NB4 (cell line): Measurements from ENCODE around the gene IRX2.

ENCODE experiments used
- DNase-seq: peaks from one replicate; pipeline ENCODE4 v3.0.0; 2010; ENCODE audit warnings: low read depth
- H3K4me3 ChIP-seq: one replicate; pipeline ENCODE4 v1.5.1; 2011; ENCODE audit warnings: mild to moderate bottlenecking, low read depth, low read length, moderate library complexity
- MYC ChIP-seq: IDR thresholded peaks from 2 replicates; pipeline ENCODE4 v1.6.1; 2011; ENCODE audit warnings: low read depth, low read length
- POLR2A ChIP-seq: IDR thresholded peaks from 2 replicates; pipeline ENCODE4 v1.6.1; 2011; ENCODE audit warnings: mild to moderate bottlenecking; ENCODE audit not compliant: insufficient read length; ENCODE audit errors: extremely low read depth
- TF ChIP-seq, protein P1 (sequence below): IDR thresholded peaks from 2 replicates; pipeline ENCODE4 v1.6.1; 2011; ENCODE audit warnings: low read depth, low read length
- TF ChIP-seq, protein P2 (sequence below): IDR thresholded peaks from one replicate; pipeline ENCODE4 v1.5.1; 2012; ENCODE audit warnings: low read depth, low read length

IRX2 gene

DNA sequence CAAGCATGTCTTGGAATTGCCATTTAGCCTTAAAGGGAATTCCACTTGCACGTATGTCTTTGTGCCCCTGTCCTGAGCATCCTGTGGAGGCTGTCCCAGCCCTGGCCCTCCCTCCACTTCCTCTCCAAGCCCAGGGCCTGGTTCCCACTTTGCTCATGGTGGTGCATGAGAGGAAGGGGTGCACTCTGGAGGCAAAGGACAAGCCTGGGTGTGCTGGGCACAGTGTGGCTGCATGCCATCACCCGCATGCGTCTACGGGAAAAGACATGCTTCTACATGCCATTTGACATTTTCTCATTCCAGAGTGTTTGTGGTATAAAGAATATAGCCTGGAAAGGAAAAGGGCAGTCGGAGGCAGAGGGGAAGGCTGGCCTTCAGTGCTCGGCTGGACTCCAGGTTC, 7.2 kb upstream of the IRX2 start:
- H3K4me3 ChIP-seq = no peak overlapping the region
- TF ChIP-seq, protein P1, sequence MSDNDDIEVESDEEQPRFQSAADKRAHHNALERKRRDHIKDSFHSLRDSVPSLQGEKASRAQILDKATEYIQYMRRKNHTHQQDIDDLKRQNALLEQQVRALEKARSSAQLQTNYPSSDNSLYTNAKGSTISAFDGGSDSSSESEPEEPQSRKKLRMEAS = no peak
- TF ChIP-seq POLR2A (no peak), MYC (no peak)
- TF ChIP-seq, protein P2, sequence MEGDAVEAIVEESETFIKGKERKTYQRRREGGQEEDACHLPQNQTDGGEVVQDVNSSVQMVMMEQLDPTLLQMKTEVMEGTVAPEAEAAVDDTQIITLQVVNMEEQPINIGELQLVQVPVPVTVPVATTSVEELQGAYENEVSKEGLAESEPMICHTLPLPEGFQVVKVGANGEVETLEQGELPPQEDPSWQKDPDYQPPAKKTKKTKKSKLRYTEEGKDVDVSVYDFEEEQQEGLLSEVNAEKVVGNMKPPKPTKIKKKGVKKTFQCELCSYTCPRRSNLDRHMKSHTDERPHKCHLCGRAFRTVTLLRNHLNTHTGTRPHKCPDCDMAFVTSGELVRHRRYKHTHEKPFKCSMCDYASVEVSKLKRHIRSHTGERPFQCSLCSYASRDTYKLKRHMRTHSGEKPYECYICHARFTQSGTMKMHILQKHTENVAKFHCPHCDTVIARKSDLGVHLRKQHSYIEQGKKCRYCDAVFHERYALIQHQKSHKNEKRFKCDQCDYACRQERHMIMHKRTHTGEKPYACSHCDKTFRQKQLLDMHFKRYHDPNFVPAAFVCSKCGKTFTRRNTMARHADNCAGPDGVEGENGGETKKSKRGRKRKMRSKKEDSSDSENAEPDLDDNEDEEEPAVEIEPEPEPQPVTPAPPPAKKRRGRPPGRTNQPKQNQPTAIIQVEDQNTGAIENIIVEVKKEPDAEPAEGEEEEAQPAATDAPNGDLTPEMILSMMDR = no peak
- no peak for DNase-seq

DNA sequence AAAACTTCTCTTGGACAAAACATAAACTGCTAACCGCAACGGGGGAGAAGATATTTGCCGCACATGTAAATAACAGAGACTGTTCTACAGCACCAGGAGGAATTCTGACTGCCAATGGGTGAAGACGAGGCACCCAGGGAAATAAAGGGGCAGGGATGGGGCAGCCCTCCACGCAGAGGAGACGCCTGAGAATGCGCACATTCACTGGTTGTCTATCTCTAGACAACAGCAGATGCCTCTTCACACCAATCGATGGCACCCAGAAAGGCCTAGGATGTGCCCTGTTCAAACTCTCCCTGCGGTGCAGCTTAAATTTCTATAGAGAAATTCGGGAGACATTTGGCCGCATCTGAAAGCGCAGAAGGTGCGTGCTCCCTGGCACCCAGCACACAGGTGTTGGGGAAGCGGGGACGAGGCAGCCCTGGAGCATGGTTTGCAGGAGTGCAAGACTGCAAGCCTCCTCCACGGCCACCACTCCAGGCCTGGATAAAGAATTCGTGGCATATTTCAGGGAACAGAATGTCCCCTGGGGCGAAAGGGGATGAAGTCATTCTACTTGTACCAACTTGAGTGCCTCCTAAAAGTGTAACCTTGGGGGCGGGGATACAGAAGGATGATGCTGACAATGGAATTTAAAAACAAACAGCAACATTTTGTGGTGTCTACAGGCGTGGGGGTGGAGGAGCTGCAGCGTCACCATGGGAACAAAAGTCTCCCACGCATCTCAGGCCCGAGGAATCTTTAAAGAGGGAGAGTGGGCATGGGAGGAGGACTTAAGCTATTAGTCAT, 6.3 kb upstream of the IRX2 start:
- DNase-seq = peak; percentile 29

DNA sequence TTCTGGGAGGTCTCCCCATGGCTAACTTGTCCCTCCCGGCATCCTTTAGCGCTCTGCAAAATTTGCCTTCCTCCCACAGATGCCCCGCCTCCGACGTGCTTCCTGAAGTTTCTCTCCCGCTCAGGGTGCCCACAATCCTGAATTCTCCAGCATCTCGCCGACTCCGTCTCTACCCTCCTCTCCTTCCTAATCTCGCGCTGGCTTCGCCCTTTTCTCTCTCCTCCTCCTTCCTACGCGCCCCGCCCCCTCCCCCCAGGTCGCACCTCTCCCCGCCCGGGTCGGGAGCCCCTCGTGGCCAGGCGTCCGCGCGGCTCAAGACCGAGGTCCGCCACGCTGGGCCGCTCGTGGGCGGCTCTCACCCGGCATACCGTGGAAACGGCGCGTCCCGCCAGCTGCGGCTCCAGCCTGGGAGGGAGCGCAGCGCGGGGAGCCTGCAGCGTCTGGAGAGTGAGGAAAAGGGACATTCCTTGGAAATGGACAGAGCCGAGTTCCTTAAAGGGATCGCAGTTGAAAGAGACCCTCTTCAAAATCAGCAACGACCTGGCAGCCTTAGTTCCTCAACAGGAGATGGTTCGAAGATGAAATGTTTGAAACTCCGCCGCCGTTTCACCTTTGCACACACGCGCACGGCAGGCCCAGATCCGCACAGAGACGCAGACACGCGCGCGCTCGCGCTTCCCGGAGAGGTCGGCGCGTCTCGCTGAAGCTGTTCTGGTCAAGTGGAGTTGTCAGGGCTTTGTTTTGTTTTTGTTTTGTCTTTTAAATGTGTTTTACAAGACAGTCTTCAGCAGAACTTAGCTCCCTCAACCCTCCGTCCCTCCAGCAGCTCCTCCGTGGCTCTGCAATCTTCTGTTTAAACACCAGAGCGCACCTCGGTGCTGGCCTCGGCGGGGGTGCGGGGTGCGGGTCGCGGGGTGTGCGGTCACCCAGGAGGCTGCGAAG, 5.0 kb upstream of the IRX2 start:
- TF ChIP-seq, protein P2 = no peak
- TF ChIP-seq, protein P1 = no peak
- TF ChIP-seq MYC = no peak
- TF ChIP-seq POLR2A = no peak
- H3K4me3 ChIP-seq = no peak overlapping the region
- no peak for DNase-seq

More for the DNA sequence above, 6.3 kb upstream of the IRX2 start:
- TF ChIP-seq, protein P2 = no peak
- no peak for TF ChIP-seq POLR2A
- TF ChIP-seq, protein P1 = no peak
- no peak for TF ChIP-seq MYC
- H3K4me3 ChIP-seq = no peak overlapping the region

DNA sequence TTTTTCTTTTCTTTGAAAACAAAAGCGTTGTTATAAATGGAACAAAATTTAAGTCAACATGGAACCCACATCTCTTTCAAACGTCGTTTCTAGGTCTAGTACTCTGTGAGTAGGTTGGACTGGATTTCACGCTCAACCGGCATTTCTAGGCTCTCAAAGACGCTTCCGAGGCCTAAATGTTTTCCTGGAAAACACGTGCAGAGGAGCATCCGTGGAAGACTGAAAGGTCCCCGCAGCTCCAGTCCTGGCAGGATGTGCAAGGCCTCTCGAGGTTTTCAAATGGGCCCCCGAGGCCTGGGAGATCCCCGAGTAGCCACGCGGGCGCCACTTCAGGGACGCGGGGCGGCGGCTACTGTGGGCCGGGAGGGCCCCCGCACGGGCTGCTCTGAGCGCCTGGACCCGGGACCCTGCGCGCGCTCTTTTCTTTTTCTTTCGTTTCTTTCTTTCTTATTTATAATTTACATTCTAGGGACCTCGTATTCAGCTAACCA, 4.2 kb upstream of the IRX2 start:
- DNase-seq = no peak
- TF ChIP-seq MYC = no peak
- TF ChIP-seq, protein P2 = no peak
- no peak for TF ChIP-seq POLR2A
- TF ChIP-seq, protein P1 = no peak
- no peak overlapping the region for H3K4me3 ChIP-seq

DNA sequence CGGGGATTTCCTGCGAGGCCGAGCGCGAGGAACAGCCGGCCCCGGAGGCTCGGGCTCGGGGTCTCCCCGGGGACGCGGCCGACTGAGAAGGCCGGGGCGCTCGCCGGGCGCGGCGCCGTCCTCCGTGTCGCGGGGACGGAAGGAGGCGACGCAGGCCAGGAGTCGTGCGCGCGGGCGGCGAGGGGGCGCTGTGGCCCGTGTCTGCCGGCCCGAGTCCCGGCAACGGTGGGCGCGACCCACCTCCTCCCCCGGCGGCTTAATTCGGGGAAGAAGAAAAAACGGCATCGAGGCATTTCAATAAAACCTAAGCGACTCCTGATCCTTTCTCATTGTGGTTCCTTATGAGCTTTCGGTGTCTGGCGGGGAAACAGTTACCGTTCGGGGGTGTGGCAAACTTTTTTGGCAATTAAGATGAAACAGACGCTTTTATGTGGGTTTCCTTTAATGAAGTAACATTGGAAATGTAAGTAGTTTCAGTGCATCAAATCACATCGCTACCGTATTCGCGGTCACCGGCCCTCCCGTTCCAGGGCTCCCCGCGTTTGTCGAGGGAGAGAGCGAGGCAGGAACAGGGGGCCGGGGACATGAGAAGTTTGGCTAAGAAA, 3.7 kb upstream of the IRX2 start:
- no peak overlapping the region for H3K4me3 ChIP-seq
- TF ChIP-seq MYC = no peak
- TF ChIP-seq, protein P1 = no peak
- TF ChIP-seq, protein P2 = no peak
- TF ChIP-seq POLR2A = no peak
- no peak for DNase-seq
